Activated CD4-positive, alpha-beta T cell treated with anti-CD3 and anti-CD28 coated beads for 4 hours (primary cell): Measurements from ENCODE around the gene LYL1.
A peak's percentile ranks its signal among the peaks of the same experiment; 100 is the strongest.

Experiments used
- DNase-seq, 2 donors: peaks; one replicate each; pipeline ENCODE4 v3.0.0-alpha.2; 2020

The LYL1 gene

GRCh38 chr19:13104360-13104847 lies 1.7 kb upstream of the LYL1 start:
- DNase-seq, result peak; percentile 61 to 68

GRCh38 chr19:13103581-13104359 lies 1.1 kb upstream of the LYL1 start:
- no peak for DNase-seq

- DNase-seq, result no peak
Observed at GRCh38 chr19:13102416-13102665, 317 bp downstream of the LYL1 start.

DNA sequence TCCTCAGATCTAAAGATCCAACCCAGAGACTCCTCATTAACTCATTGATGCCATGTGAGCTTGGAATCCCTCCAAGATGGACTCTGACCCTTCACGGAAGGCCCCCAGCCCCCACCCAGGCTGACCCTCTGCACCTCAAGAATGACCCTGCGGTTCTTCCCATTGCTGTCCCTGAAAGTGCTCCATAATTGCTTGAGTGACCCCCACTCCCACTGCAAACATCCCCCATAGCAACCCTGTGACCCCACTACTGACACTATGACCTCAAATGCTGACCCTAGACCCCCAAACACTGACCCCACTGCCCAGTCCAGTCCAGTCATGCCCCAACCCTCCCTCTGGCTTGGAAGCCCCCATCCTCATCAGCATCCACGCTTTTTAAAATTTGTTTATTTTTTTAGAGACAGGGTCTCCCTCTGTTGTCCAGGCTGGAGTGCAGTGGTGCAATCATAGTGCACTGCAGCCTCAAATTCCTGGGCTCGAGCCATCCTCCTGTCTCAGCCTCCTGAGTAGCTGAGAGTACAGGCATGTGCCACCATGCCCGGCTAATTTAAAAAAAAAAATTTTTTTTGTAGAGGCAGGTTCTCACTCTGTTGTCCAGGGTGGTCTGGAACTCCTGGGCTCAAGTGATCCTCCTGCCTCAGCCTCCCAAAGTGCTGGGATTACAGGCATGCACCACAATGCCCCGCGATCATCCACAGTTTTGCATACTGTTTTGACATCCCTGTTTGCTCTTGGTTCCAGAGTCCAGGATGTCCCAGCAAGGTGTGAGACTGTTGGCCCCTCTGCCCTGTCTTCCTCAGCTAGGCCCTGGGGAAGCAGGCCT lies 855 bp downstream of the LYL1 start:
- DNase-seq, result no peak

DNA sequence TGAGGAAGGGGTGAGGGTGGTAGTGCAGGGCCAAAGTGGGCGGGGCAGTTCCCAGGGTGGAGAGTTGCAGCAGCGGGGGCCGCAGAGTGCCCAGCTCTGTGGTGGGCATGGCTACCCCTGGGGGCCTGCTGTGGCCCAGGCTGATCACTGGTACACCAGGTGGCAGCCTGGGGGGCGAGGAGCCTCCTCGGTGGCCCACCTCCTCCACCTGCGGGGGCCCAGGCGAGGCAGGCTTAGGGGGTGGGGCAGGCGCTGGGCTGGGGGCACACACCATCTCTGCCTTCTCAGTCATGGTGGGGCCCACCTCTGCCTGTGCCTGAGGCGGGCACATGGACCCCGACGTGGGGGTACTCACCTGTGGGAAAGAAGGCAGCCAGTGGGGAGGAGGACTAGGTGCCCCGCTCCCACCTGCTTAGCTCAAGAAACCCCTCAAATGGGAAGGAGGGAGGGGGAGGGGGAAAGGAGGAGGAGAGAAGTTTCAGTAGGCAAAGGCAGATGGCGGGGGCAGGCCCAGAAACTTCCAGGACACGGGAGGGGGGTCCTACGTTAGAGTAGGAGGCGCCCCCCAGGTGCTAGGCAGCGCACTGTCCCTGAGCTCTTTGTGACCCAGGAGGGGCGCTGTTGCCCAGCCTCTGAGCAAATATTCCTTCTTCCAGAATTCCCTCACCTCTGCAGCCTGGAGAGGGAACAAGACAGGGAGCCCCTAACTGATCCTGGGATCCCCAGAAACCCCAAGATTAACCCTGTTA lies 1.6 kb downstream of the LYL1 start:
- DNase-seq, result no peak

GRCh38 chr19:13100031-13100588 lies 2.5 kb downstream of the LYL1 start:
- peak; percentile 48 to 51 for DNase-seq

DNA sequence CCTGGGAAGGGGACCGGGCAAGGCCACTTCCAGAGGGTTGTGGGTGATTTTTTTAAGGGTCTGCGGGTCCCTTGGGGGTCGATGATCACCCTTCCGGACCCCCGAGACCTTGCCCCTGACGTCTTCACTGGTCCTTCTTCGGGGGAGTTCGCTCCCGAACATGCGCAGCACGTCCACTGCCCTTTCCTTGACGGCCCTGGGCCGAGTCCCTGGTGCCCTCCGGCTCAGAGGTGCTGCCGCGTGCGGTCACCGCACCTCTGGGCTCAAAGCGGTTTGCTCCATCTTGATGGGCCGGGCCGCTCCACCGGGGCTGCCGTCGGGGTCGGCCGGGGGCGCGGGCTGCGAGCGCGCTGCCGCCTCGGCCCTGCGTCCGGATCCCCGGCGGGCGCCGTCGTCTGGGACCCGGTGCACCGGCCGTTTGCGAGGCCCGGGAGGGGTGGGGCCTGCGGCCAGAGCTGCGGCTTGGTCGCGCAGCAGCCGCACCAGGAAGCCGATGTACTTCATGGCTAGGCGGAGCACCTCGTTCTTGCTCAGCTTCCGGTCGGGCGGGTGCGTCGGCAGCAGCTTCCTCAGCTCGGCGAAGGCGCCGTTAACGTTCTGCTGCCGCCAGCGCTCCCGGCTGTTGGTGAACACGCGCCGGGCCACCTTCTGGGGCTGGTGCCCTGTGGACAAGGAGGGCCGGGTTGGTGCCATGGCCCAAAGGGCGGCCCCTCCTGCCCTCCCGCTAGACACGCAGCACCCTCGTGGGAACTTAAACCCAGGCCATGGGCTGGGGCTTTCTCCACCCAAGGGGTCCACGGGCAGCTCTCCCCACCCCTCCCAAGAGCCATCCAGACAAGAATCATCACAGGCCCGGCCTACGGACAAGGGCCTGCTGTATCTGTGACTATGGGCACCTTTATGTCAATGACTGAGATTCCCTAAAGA lies 3.3 kb downstream of the LYL1 start:
- DNase-seq, result peak; percentile 67 to 77

GRCh38 chr19:13098277-13099072 lies 4.2 kb downstream of the LYL1 start:
- DNase-seq, result peak in 1 of 2 donors; percentile 38

- DNase-seq, result peak in 1 of 2 donors; percentile 18
Observed at GRCh38 chr19:13097463-13098258, 5.0 kb downstream of the LYL1 start.

DNA sequence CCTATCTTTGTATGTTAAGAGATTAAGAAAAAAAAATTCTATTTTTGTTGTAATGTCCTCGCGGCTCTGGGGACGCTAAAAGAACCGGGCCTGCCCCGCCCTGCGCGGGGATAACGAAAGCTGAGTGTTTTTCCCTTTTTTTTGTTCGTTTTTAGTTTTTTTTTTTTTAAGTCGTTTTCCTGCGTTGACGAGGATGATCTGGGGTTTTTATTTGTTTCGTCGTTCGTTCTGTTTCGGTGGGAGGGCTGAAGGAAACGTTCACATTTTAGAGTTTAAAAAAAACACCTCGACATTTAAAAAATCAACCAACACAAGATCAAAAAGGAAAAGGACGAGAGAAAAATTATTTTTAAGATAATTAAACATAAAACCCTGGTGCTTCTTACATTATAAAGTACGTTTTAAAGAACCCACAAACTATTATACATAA lies 5.6 kb downstream of the LYL1 start:
- no peak for DNase-seq

GRCh38 chr19:13095934-13096927 lies 6.4 kb downstream of the LYL1 start:
- no peak for DNase-seq

- DNase-seq, result peak in 1 of 2 donors; percentile 25
Observed at GRCh38 chr19:13095393-13095784, 7.3 kb downstream of the LYL1 start.

- no peak for DNase-seq
Observed at GRCh38 chr19:13094771-13095392, 7.8 kb downstream of the LYL1 start.

DNA sequence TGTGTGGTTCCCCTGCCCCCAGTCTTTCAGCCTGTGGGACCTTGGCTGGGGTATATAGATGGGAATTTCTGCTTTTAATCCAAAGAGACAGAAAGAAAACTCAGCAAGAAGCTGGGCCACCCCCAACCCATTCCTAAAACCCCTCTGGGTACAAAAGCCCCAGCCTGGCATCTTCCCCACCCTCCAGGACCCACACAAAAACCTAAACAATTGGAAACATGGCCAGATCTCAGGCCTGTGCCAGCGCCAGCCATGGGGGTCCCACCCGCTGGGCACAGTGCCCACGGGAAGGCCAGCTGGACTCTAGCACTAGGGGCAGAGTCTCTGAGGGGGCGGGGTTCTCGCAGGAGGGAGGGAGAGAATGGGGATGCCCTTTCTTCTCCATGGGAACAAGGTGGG lies 8.6 kb downstream of the LYL1 start:
- DNase-seq, result no peak

- DNase-seq, result peak; percentile 73 to 77
Observed at GRCh38 chr19:13093407-13094105, 9.1 kb downstream of the LYL1 start.

DNA sequence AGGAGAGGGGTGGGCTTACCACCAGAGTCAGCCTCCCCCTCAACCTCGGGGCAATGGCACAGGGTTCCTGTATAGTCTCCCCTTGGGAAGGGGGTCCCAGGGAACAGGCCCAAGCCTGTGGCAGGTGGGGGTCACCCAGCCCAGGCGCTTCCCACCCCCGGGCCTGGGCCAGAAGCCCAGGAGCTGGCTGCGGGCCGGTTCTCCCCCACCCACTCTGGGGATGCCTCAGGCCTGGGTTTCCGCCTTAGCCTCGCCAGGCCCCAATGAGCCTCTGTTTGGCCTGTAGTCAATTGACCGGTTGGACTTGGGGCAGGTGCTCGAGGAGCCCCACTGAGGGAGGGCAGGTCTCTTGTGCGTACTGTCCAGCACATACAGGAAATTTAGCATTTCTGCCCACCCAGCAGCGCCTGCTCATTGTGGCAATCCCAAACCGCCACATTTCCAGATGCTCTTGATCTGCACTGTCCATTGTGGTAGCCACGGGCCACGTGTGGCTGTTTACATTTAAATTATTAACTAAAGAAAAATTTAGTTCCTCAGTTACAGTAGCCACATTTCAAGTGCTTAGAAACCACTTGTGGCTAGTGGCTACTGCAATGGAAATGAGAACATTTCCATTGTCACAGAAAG lies 9.9 kb downstream of the LYL1 start:
- DNase-seq, result no peak

DNA sequence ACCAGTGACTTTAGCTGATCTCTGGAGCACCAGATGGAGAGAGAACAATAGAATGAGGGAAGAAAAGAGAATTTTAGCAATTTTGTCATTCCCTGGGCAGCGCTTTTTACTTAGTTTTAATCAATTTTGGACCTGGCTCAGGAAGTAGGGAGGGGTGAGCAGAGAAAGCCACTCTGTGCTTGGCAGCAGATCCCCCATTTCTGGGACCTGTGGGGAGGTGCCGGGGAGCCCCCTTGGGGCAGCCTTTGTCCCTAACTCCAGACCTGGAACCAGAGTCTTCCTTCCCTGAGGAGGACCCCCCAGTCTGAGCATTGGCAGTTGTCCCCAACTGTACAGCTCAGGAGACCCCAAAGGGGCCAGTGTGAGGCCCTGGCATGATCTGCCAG lies 10.5 kb downstream of the LYL1 start:
- no peak for DNase-seq
